K562 (cell line): ENCODE data around the gene P2RY6. TPM values are rescaled to one million over a fixed set of nuclear protein-coding genes. Genes with fewer than 3 reads are reported as not detected.

ENCODE experiments used
- ATAC-seq: fragments of 200-7000 bp; cut with Tn5 transposase; 3 replicates; pipeline ENCODE4 v1.9.1; 2020; ENCODE audit warnings: moderate library complexity
- BruUV-seq: library from RNA; stranded (reverse); fragments of 400-500 nt; replicated peaks from 2 replicates; lab custom pipeline; 2021; lab: Mats Ljungman, UMichigan
- CTCF ChIA-PET: fragments of 300-600 bp; formaldehyde crosslinking; extraction: SDS; loops from one replicate; lab custom pipeline; 2021; ENCODE audit warnings: low intra/inter-chr PET ratio; lab: Yijun Ruan, JAX
- POLR2A ChIA-PET: fragments of 300-600, 350-650 bp; sonication (Branson Sonifier 250); formaldehyde crosslinking; extraction: SDS; loops from one replicate; lab custom pipeline; 2021; ENCODE audit warnings: antibody characterized with exemption, inconsistent platforms; lab: Yijun Ruan, JAX
- DNase-seq, 4 experiments: peaks; one replicate each; pipeline versions ENCODE4 v3.0.0 to v3.0.0-alpha.2; 2011 to 2018; ENCODE audit warnings: low spot score in 3 of 4, mixed read lengths in 3 of 4; ENCODE audit errors: extremely low read depth in 1 of 4
- FAIRE-seq: peaks from 2 replicates; lab custom pipeline; 2011; peaks lifted over from hg19 to GRCh38; lab: Jason Lieb, UNC
- H2AFZ ChIP-seq: 2 replicates; pipeline ENCODE4 v1.6.0; 2011; ENCODE audit warnings: low read depth, low read length, control low read depth, inconsistent platforms
- H3K27ac ChIP-seq: fragments of 200-600 bp; 3 replicates; pipeline ENCODE4 v1.8.0; 2011; ENCODE audit warnings: low read depth, mild to moderate bottlenecking, control low read depth, inconsistent platforms, low read length, moderate library complexity, mixed read lengths; ENCODE audit errors: extremely low read depth
- H3K27me3 ChIP-seq, 2 experiments: fragments of 300-600 bp in 1 of 2; 2 replicates in 1 of 2; 3 replicates in 1 of 2; pipeline versions ENCODE4 v1.6.0 to v1.8.0; 2011; ENCODE audit warnings: inconsistent platforms in 2 of 2, low read length in 2 of 2, mild to moderate bottlenecking in 1 of 2, mixed read lengths in 1 of 2, moderate library complexity in 1 of 2; ENCODE audit not compliant: control insufficient read depth in 2 of 2, insufficient read depth in 2 of 2
- H3K36me3 ChIP-seq: fragments of 300-600 bp; 3 replicates; pipeline ENCODE4 v1.8.0; 2011; ENCODE audit warnings: mild to moderate bottlenecking, low read length, inconsistent platforms; ENCODE audit not compliant: control insufficient read depth, insufficient read depth
- H3K4me1 ChIP-seq, 2 experiments: fragments of 200-600 bp in 1 of 2; replicated peaks in 1 of 2; 2 replicates in 1 of 2; 3 replicates in 1 of 2; pipeline versions ENCODE4 v1.5.1 to v1.8.0; 2011; ENCODE audit warnings: inconsistent platforms in 2 of 2, low read length in 2 of 2, mild to moderate bottlenecking in 1 of 2, mixed read lengths in 1 of 2, moderate library complexity in 1 of 2; ENCODE audit not compliant: control insufficient read depth in 2 of 2, insufficient read depth in 2 of 2
- H3K4me2 ChIP-seq: 2 replicates; pipeline ENCODE4 v1.6.1; 2011; ENCODE audit warnings: low read length, control low read depth, inconsistent platforms, mixed read lengths; ENCODE audit not compliant: insufficient read depth
- H3K4me3 ChIP-seq: fragments of 200-600 bp; sonication (generic), shearing (Covaris generic); 2 replicates; pipeline ENCODE4 v1.5.1; 2016; ENCODE audit warnings: control low read depth, inconsistent platforms
- H3K79me2 ChIP-seq: fragments of 200-600 bp; 3 replicates; pipeline ENCODE4 v1.8.0; 2011; ENCODE audit warnings: low read length, inconsistent platforms; ENCODE audit not compliant: control insufficient read depth, insufficient read depth
- H3K9ac ChIP-seq, 2 experiments: 2 replicates each; pipeline versions ENCODE4 v1.6.0 to v1.6.1; 2011; ENCODE audit warnings: low read depth in 2 of 2, low read length in 2 of 2, control low read depth in 1 of 2, inconsistent platforms in 1 of 2, mild to moderate bottlenecking in 1 of 2, mixed read lengths in 1 of 2; ENCODE audit not compliant: insufficient read depth in 1 of 2
- H3K9me1 ChIP-seq: one replicate; pipeline ENCODE4 v1.6.0; 2011; ENCODE audit warnings: inconsistent platforms, mild to moderate bottlenecking, low read length, moderate library complexity; ENCODE audit not compliant: control insufficient read depth, insufficient read depth
- H3K9me3 ChIP-seq: replicated peaks from 2 replicates; pipeline ENCODE4 v1.5.1; 2011; ENCODE audit warnings: low read depth, low read length, inconsistent platforms; ENCODE audit not compliant: control insufficient read depth, insufficient read depth
- H4K20me1 ChIP-seq: replicated peaks from 2 replicates; pipeline ENCODE4 v1.6.1; 2011; ENCODE audit warnings: low read length, inconsistent platforms, mixed read lengths; ENCODE audit not compliant: control insufficient read depth, insufficient read depth
- ARNT ChIP-seq, 2 experiments: fragments of 450-650 bp; IDR thresholded peaks; 2 replicates each; pipeline ENCODE4 v1.6.1; 2016; ENCODE audit warnings: mild to moderate bottlenecking in 1 of 2
- CEBPB ChIP-seq: fragments of 450-650 bp; IDR thresholded peaks from 2 replicates; pipeline ENCODE4 v1.6.1; 2016; ENCODE audit warnings: missing genetic modification characterization, missing compliant biosample characterization
- CREM ChIP-seq: IDR thresholded peaks from 2 replicates; pipeline ENCODE4 v1.6.1; 2014; ENCODE audit warnings: antibody characterized with exemption, low read depth
- DLX4 ChIP-seq: fragments of 250-450 bp; sonication (Bioruptor Pico); IDR thresholded peaks from 2 replicates; pipeline ENCODE4 v1.6.1; 2021; ENCODE audit warnings: mild to moderate bottlenecking
- FOXK2 ChIP-seq, 2 experiments: fragments of 450-650 bp; IDR thresholded peaks in 1 of 2; conservative IDR thresholded peaks in 1 of 2; 2 replicates each; pipeline ENCODE4 v1.6.1; 2016; ENCODE audit warnings: low read depth in 2 of 2, mild to moderate bottlenecking in 1 of 2
- FUS ChIP-seq: fragments of 200-400 bp; formaldehyde crosslinking; optimal IDR thresholded peaks from 2 replicates; pipeline ENCODE3; 2017; ENCODE audit warnings: low read depth, low read length
- GTF3C2 ChIP-seq: IDR thresholded peaks from 3 replicates; pipeline ENCODE4 v1.6.1; 2011; ENCODE audit warnings: borderline replicate concordance, mild to moderate bottlenecking, moderate library complexity; ENCODE audit not compliant: insufficient read length; ENCODE audit errors: extremely low read depth
- HNRNPH1 ChIP-seq: fragments of 200-400 bp; formaldehyde crosslinking; optimal IDR thresholded peaks from 2 replicates; pipeline ENCODE3; 2017; ENCODE audit warnings: low read depth, mild to moderate bottlenecking, low read length, moderate library complexity
- PHF21A ChIP-seq: fragments of 450-650 bp; IDR thresholded peaks from 2 replicates; pipeline ENCODE4 v1.6.1; 2017; ENCODE audit warnings: low read depth, borderline replicate concordance
- SRSF7 ChIP-seq: fragments of 200-400 bp; formaldehyde crosslinking; optimal IDR thresholded peaks from 2 replicates; pipeline ENCODE3; 2017; ENCODE audit warnings: mild to moderate bottlenecking, low read depth, low read length
- ZBTB11 ChIP-seq, 3 experiments: fragments of 200-800 bp in 1 of 3; fragments of 250-450 bp in 1 of 3; fragments of 450-650 bp in 1 of 3; sonication (Bioruptor Pico) in 1 of 3; sonication (Bioruptor generic) in 1 of 3; formaldehyde crosslinking in 1 of 3; IDR thresholded peaks; 2 replicates each; pipeline versions ENCODE4 v1.6.1 to v1.8.0; 2016 to 2022; ENCODE audit warnings: mild to moderate bottlenecking in 2 of 3, missing genetic modification characterization in 2 of 3, missing compliant biosample characterization in 1 of 3, moderate library complexity in 1 of 3
- ZNF699 ChIP-seq: fragments of 250-450 bp; sonication (Bioruptor Pico); IDR thresholded peaks from 2 replicates; pipeline ENCODE4 v1.8.0; 2021; ENCODE audit warnings: mild to moderate bottlenecking, moderate library complexity; ENCODE audit not compliant: insufficient replicate concordance
- ZNF785 ChIP-seq: fragments of 250-450 bp; sonication (Bioruptor Pico); IDR thresholded peaks from 2 replicates; pipeline ENCODE4 v1.4.0; 2020; ENCODE audit warnings: mild to moderate bottlenecking
- WGBS: fragments of 100-300 bp; shearing (Covaris generic); methylation state at CpG from one replicate; pipeline ENCODE4 v1.1.6; 2016; ENCODE audit warnings: low coverage, mixed read lengths; ENCODE audit not compliant: insufficient coverage; ENCODE audit errors: missing lambda C conversion rate; 5-methylcytosine and 5-hydroxymethylcytosine counted together
- in situ Hi-C: fragments of 300-500 bp; cut with MboI; formaldehyde crosslinking; loops from 4 replicates; pipeline ENCODE4 v1.15.0; 2018; ENCODE audit warnings: inconsistent platforms, mixed read lengths
- intact Hi-C: fragments of 100-400 bp; cut with micrococcal nuclease; formaldehyde crosslinking; loops from 2 replicates; pipeline ENCODE4 v1.14.2; 2022
- polyA plus RNA-seq, 8 experiments: library from polyadenylated mRNA; depleted of rRNA in 4 of 8; stranded (reverse) in 5 of 8; unstranded in 3 of 8; fragments of >200 nt; fragmentation: Nextera tagmentation in 2 of 8; fragmentation: Illumina TruSeq in 1 of 8; extraction: Ambion mirVana in 2 of 8; extraction: Trizol in 1 of 8; gene quantifications; 2 replicates each; pipeline versions ENCODE4 v1.2.1 to v1.2.3, GENCODE V29; 2011 to 2014; ENCODE audit warnings: inconsistent platforms in 1 of 8, missing spikeins in 1 of 8
- total RNA-seq, 7 experiments: library from RNA; depleted of rRNA in 6 of 7; stranded (reverse); fragments of >200 nt in 6 of 7; fragmentation: Illumina TruSeq in 2 of 7; extraction: Trizol in 2 of 7; gene quantifications; 2 replicates each; pipeline versions ENCODE4 v1.2.1 to v1.2.3, GENCODE V29; 2011 to 2021; ENCODE audit warnings: low replicate concordance in 1 of 7

P2RY6 gene
- total and polyA plus RNA-seq, 9 of the 15 experiments (the other 6 are each of a cell fraction or from before 2014, with no cell fraction given), result not detected

- TF ChIP-seq ZNF699 (CRISPR knock-in tag) (no peak), HNRNPH1 (no peak), FUS (no peak), ZBTB11 (CRISPR knock-in tag; IDR thresholded peaks at IDR 0.05) (no peak)
These were observed 36.8 kb upstream of the P2RY6 start (continued) for GRCh38 chr11:73235236-73235786.

- no TSS peak for BruUV-seq
- intact Hi-C loops (no loop called here), in situ Hi-C loops (loop anchor here (5.0 kb wide), 2 partner anchors 49 to 509 kb away; no protein-coding TSS in a partner anchor)
- no peak overlapping the region for H3K9ac ChIP-seq
- no peaks in the 10 kb centered on the region for H3K79me2 ChIP-seq
- H4K20me1 ChIP-seq, result no peaks in the 10 kb centered on the region
- H3K27me3 ChIP-seq, result peaks cover 6 to 58% of the 10 kb centered on the region in 2 experiments; a peak in 3 of 5 replicates
- WGBS, result 4% methylated on average over 4 of the region's 4 CpGs
- H3K9me3 ChIP-seq, result no peaks in the 10 kb centered on the region
- FAIRE-seq (no peak), ATAC-seq (no peak), DNase-seq (no peak)
- H3K4me3 ChIP-seq, result no peak overlapping the region
- ChIA-PET POLR2A (interaction anchor here (0.6 to 1.2 kb wide), 6 partner anchors 9 to 465 kb away, joined by 3 to 4 read pairs (median 3); partner anchors contain the start of gene FCHSD2), CTCF (interaction anchor here (1.0 to 1.3 kb wide), 2 partner anchors 53 to 405 kb away, joined by 3 to 8 read pairs; no protein-coding TSS in a partner anchor)
- peaks cover 0 to 12% of the 10 kb centered on the region in 2 experiments; a peak in 2 of 5 replicates for H3K4me1 ChIP-seq
- H2AFZ ChIP-seq, result no peak overlapping the region
- H3K4me2 ChIP-seq, result no peak overlapping the region
- H3K36me3 ChIP-seq, result no peaks in the 10 kb centered on the region
- no peaks in the 10 kb centered on the region for H3K9me1 ChIP-seq
- H3K27ac ChIP-seq, result no peak overlapping the region
- no peak for TF ChIP-seq ZNF785 (CRISPR knock-in tag)
- TF ChIP-seq CREM, result no peak
- TF ChIP-seq PHF21A, result no peak
- TF ChIP-seq CEBPB (tag), result no peak
- no peak for TF ChIP-seq ARNT (IDR thresholded peaks at IDR 0.05)
- no peak for TF ChIP-seq DLX4 (CRISPR knock-in tag)
- TF ChIP-seq SRSF7, result no peak
- no peak for TF ChIP-seq FOXK2 (conservative IDR thresholded peaks at IDR 0.05 in 1 of 2, IDR thresholded peaks at IDR 0.05 in 1 of 2; ENCODE audit: low read depth in 2 of 2)
- TF ChIP-seq GTF3C2, result no peak
These were observed 35.9 kb upstream of the P2RY6 start for GRCh38 chr11:73236205-73236765.
